Measurements from ENCODE around the gene FRMD4B.

DNA sequence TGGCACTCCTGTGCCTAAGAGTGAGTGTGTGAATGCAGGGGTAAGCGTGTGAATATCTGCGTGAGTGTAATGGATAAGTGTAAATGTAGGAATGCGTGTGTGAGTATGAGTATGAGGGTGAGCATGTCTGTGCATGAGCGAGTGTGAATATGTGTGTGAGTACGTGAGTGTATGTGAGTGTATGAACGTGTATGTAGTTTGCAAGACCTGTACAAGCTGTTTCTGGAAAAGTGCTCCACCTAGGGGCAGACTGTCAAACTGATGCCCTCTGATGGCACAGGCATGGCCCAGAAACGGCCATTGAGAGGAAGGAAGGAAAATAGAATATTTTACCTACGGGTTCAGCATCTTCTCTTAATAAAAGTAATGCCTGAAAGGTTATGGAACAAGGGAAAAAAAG lies 24.4 kb upstream of the FRMD4B start:
- TF ChIP-seq MYC (IDR thresholded peaks at IDR 0.05; ENCODE audit: borderline replicate concordance, low read length) (no peak), RAD21 (conservative IDR thresholded peaks at IDR 0.05 in 1 of 2, IDR thresholded peaks at IDR 0.05 in 1 of 2) (peak; percentile 44 to 47; a peak in 4 of 5 replicates), RFX5 (IDR thresholded peaks at IDR 0.05) (no peak)
- TF ChIP-seq, protein P1, sequence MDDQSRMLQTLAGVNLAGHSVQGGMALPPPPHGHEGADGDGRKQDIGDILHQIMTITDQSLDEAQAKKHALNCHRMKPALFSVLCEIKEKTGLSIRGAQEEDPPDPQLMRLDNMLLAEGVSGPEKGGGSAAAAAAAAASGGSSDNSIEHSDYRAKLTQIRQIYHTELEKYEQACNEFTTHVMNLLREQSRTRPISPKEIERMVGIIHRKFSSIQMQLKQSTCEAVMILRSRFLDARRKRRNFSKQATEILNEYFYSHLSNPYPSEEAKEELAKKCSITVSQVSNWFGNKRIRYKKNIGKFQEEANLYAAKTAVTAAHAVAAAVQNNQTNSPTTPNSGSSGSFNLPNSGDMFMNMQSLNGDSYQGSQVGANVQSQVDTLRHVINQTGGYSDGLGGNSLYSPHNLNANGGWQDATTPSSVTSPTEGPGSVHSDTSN (IDR thresholded peaks at IDR 0.05) = no peak

All from A549 (cell line).